Osteoblast (primary cell): ENCODE measurements around the gene USP34. TPM values are rescaled to one million over a fixed set of nuclear protein-coding genes. Genes with fewer than 3 reads are reported as not detected.
"Not testable (repeated sequence)": the region's sequence is repeated elsewhere in the genome, so short reads cannot be mapped to it uniquely, and the experiment has no call there.

Source experiments
- DNase-seq: peaks from one replicate; pipeline ENCODE4 v3.0.0; 2011; ENCODE audit warnings: low spot score, mixed read lengths; ENCODE audit not compliant: insufficient read length; ENCODE audit errors: missing footprints
- H2AFZ ChIP-seq: 2 replicates; pipeline ENCODE4 v1.6.0; 2011; ENCODE audit warnings: mild to moderate bottlenecking, low read length
- H3K27ac ChIP-seq: 2 replicates; pipeline ENCODE4 v1.5.1; 2011; ENCODE audit warnings: mild to moderate bottlenecking, low read depth, low read length, moderate library complexity
- H3K27me3 ChIP-seq: 2 replicates; pipeline ENCODE4 v1.6.0; 2012; ENCODE audit warnings: mild to moderate bottlenecking, control low read depth, inconsistent platforms, low read length, moderate library complexity; ENCODE audit not compliant: insufficient read depth
- H3K36me3 ChIP-seq: 2 replicates; pipeline ENCODE4 v1.5.1; 2011; ENCODE audit warnings: mild to moderate bottlenecking, low read length, control low read depth, moderate library complexity; ENCODE audit not compliant: insufficient read depth
- H3K4me1 ChIP-seq: 2 replicates; pipeline ENCODE4 v1.5.1; 2011; ENCODE audit warnings: mild to moderate bottlenecking, low read length, control low read depth, moderate library complexity; ENCODE audit not compliant: insufficient read depth
- H3K4me2 ChIP-seq: 2 replicates; pipeline ENCODE4 v1.6.0; 2011; ENCODE audit warnings: mild to moderate bottlenecking, low read length; ENCODE audit not compliant: insufficient read depth
- H3K4me3 ChIP-seq: fragments of 200-600 bp; sonication (generic); 3 replicates; pipeline ENCODE4 v1.5.1; 2012; ENCODE audit warnings: mild to moderate bottlenecking, low read length, inconsistent platforms; ENCODE audit not compliant: insufficient read depth
- H3K79me2 ChIP-seq: 2 replicates; pipeline ENCODE4 v1.6.0; 2012; ENCODE audit warnings: mild to moderate bottlenecking, low read length, control low read depth, inconsistent platforms; ENCODE audit not compliant: insufficient read depth
- H3K9me3 ChIP-seq: 2 replicates; pipeline ENCODE4 v1.5.1; 2011; ENCODE audit warnings: low read depth, low read length, control low read depth
- H4K20me1 ChIP-seq: 2 replicates; pipeline ENCODE4 v1.6.0; 2012; ENCODE audit warnings: mild to moderate bottlenecking, low read length, control low read depth; ENCODE audit not compliant: insufficient read depth
- total RNA-seq: library from RNA; depleted of rRNA; stranded (reverse); fragments of >200 nt; gene quantifications from 2 replicates; pipeline ENCODE4 v1.2.3, GENCODE V29; 2012
- TF ChIP-seq, protein P1 (sequence below): IDR thresholded peaks from 2 replicates; pipeline ENCODE4 v1.5.1; 2011; ENCODE audit warnings: mild to moderate bottlenecking, low read depth, low read length, moderate library complexity; ENCODE audit errors: extremely low read depth

Gene USP34
- total RNA-seq, 1 donor = 152 TPM

DNA sequence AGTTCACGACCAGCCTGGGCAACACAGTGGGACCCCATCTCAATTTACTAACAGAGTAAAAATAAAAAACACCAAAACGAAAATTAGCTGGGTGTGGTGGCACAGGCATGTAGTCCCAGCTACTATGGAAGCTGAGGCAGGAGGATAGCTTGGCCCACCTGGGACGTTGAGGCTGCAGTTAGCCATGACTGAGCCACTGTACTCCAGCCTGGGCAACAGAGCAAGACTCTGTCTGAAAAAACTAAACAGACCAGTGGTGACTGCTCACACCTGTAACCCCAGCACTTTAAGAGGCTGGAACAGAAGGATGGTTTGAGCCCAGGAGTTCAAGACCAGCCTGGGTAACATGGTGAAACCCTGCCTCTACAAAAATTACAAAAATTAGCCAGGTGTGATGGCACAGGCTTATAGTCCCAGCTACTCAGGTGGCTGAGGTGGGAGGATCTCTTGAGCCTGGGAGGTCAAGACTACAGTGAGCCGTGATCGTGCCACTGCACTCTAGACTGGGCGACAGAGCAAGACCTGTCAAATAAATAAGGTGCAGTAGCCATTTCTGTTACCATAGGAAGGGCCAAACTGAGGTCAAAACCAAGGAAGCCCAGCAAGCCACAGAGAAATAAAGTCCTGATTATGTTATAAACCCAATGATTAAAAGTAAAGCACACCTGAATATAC is 14.0 kb downstream of the USP34 start:
- Histone ChIP-seq H3K27ac (no peak overlapping the region), H3K4me1 (peaks cover 10% of the 10 kb centered on the region), H3K36me3 (peaks cover 3% of the 10 kb centered on the region), H3K27me3 (no peaks in the 10 kb centered on the region), H3K4me2 (no peak overlapping the region), H4K20me1 (peaks cover 54% of the 10 kb centered on the region), H3K9me3 (no peaks in the 10 kb centered on the region), H3K79me2 (peaks cover 97% of the 10 kb centered on the region), H3K4me3 (no peak overlapping the region), H2AFZ (no peak overlapping the region)
- TF ChIP-seq, protein P1, sequence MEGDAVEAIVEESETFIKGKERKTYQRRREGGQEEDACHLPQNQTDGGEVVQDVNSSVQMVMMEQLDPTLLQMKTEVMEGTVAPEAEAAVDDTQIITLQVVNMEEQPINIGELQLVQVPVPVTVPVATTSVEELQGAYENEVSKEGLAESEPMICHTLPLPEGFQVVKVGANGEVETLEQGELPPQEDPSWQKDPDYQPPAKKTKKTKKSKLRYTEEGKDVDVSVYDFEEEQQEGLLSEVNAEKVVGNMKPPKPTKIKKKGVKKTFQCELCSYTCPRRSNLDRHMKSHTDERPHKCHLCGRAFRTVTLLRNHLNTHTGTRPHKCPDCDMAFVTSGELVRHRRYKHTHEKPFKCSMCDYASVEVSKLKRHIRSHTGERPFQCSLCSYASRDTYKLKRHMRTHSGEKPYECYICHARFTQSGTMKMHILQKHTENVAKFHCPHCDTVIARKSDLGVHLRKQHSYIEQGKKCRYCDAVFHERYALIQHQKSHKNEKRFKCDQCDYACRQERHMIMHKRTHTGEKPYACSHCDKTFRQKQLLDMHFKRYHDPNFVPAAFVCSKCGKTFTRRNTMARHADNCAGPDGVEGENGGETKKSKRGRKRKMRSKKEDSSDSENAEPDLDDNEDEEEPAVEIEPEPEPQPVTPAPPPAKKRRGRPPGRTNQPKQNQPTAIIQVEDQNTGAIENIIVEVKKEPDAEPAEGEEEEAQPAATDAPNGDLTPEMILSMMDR = no peak
- no peak for DNase-seq

DNA sequence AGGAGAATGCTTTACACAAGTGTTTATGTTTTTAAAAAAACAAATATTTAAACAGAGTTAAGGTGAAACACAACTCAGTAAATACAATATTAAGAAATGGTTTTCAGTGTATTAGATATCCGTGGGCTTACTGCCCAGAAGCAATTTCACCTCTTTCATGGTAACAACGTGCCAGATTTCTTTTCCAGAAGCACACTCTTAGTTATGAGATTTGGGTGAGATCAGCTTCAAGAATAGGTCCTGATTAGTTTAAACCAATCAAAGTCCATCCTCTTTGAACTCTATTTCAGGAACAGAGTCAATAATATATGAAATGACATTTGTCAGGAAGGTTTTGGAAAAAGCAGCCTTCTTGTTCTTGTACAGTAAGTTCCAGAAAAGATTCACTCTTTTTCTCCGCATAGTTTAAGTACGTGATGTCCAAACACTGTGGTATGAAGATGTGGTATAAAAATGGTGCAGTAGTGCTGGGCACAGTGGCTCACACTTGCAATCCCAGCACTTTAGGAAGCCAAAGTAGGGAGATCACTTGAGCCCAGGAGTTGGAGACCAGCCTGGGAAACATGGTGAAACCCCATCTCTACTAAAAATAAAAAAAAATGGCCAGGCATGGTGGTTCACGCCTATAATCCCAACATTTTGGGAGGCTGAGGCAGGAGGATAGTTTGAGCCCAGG is 14.7 kb downstream of the USP34 start:
- Histone ChIP-seq H3K36me3 (peaks cover 3% of the 10 kb centered on the region), H4K20me1 (peaks cover 54% of the 10 kb centered on the region), H3K4me3 (no peak overlapping the region), H3K4me1 (peaks cover 10% of the 10 kb centered on the region), H3K9me3 (no peaks in the 10 kb centered on the region), H3K4me2 (no peak overlapping the region), H3K79me2 (peaks cover 97% of the 10 kb centered on the region), H3K27me3 (no peaks in the 10 kb centered on the region), H3K27ac (no peak overlapping the region), H2AFZ (no peak overlapping the region)
- TF ChIP-seq, protein P1 = no peak
- no peak for DNase-seq

DNA sequence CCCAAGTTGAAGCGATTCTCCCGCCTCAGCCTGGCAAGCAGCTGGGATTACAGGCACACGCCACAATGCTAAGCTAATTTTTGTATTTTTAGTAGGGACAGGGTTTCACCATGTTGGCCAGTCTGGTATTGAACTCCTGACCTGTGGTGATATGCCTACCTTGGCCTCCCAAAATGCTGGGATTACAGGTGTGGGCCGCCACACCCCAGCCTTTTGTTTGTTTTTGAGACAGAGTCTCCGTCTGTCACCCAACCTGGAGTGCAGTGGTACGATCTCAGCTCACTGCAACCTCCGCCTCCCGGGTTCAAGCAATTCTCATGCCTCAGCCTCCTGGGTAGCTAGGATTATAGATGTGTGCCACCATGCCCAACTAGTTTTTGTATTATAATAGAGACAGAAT is 15.9 kb downstream of the USP34 start:
- not testable (repeated sequence) for H3K4me3 ChIP-seq, H3K27ac ChIP-seq, DNase-seq, H3K27me3 ChIP-seq, H2AFZ ChIP-seq, H3K4me2 ChIP-seq, H3K9me3 ChIP-seq, H3K36me3 ChIP-seq, H3K4me1 ChIP-seq
- peaks cover 97% of the 10 kb centered on the region for H3K79me2 ChIP-seq
- H4K20me1 ChIP-seq = peaks cover 55% of the 10 kb centered on the region

DNA sequence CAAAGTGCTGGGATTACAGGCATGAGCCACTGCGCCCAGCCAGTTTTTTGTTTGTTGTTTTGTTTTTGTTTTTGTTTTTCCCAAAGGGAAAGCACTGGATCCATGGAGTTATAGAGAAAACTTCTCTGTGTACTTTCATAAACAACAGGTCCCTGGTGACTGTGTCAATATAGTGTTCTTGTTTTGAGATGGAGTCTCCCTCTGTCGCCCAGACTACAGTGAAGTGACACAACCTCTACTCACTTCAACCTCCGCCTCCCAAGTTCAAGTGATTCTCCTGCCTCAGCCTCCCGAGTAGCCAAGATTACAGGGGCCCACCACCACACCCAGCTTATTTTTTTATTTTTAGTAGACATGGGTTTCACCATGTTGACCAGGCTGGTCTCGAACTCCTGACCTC is 16.5 kb downstream of the USP34 start:
- Histone ChIP-seq H4K20me1 (peaks cover 52% of the 10 kb centered on the region), H3K9me3 (no peaks in the 10 kb centered on the region), H3K27ac (no peak overlapping the region), H3K79me2 (peaks cover 97% of the 10 kb centered on the region), H3K27me3 (no peaks in the 10 kb centered on the region), H3K4me1 (no peaks in the 10 kb centered on the region), H2AFZ (no peak overlapping the region), H3K4me2 (no peak overlapping the region), H3K36me3 (peaks cover 5% of the 10 kb centered on the region), H3K4me3 (no peak overlapping the region)
- DNase-seq = no peak
- TF ChIP-seq, protein P1 = no peak
